BLaER1 treated with 17β-estradiol and CSF1 and Interleukin-3, amounts not matched to agents 10 nM and 100 nM (cell line): ENCODE measurements around the gene ACR.

Experiments used
- H3K27ac ChIP-seq, 11 experiments: shearing (Covaris generic); formaldehyde crosslinking; 2 replicates each; pipeline ENCODE4 v1.8.1; 2022
- H3K27me3 ChIP-seq, 11 experiments: shearing (Covaris generic); formaldehyde crosslinking; 2 replicates each; pipeline ENCODE4 v1.8.1; 2022
- H3K36me3 ChIP-seq, 11 experiments: shearing (Covaris generic); formaldehyde crosslinking; 2 replicates each; pipeline ENCODE4 v1.8.1; 2022
- H3K4me1 ChIP-seq, 10 experiments: shearing (Covaris generic); formaldehyde crosslinking; 2 replicates each; pipeline ENCODE4 v1.8.1; 2022
- H3K4me2 ChIP-seq, 11 experiments: shearing (Covaris generic); formaldehyde crosslinking; 2 replicates each; pipeline ENCODE4 v1.8.1; 2022
- H3K4me3 ChIP-seq, 10 experiments: shearing (Covaris generic); formaldehyde crosslinking; 2 replicates each; pipeline ENCODE4 v1.8.1; 2022
- H3K9ac ChIP-seq, 11 experiments: shearing (Covaris generic); formaldehyde crosslinking; 2 replicates each; pipeline ENCODE4 v1.8.1; 2022
- H3K9me3 ChIP-seq, 11 experiments: shearing (Covaris generic); formaldehyde crosslinking; replicated peaks in 1 of 11; 2 replicates each; pipeline ENCODE4 v1.8.1; 2022
- H4K20me1 ChIP-seq, 11 experiments: shearing (Covaris generic); formaldehyde crosslinking; 2 replicates each; pipeline ENCODE4 v1.8.1; 2022
- Cebpa-rat ChIP-seq, 11 experiments: shearing (Covaris generic); IDR thresholded peaks; 2 replicates each; pipeline ENCODE4 v1.8.1; 2022

Gene ACR

DNA sequence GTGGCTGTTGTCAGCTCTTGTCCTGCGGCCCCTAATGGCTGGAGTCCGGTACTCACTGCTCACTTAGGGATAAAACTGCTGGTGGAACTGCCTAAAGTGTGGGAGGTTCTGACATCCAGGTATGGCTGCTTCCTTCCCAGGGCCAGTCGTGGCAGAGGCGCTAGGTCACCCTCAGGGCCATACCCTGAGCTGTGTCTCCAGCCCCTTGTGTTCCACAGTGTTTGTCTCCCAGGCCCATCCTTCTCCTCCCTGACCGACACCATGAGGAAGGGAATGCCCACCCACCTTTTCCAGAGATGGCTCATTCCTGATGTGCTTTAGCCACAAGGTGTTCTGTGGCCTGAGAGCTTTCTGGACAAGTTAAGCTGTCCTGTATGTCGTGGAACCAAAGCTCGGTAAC, 12.4 kb upstream of the ACR start:
- H4K20me1 ChIP-seq, result peaks cover 0 to 94% (median 77%) of the 10 kb centered on the region in 11 experiments; a peak in 15 of 22 replicates
- H3K4me3 ChIP-seq, result no peak overlapping the region
- H3K27me3 ChIP-seq, result no peaks in the 10 kb centered on the region
- no peaks in the 10 kb centered on the region for H3K9me3 ChIP-seq
- H3K4me2 ChIP-seq, result no peak overlapping the region
- no peak for TF ChIP-seq Cebpa-rat (IDR thresholded peaks at IDR 0.05)
- H3K9ac ChIP-seq, result no peak overlapping the region
- peaks cover 17 to 52% (median 33%) of the 10 kb centered on the region in 10 experiments for H3K4me1 ChIP-seq
- H3K36me3 ChIP-seq, result peaks cover 0 to 76% (median 48%) of the 10 kb centered on the region in 11 experiments; a peak in 17 of 22 replicates
- H3K27ac ChIP-seq, result no peak overlapping the region

DNA sequence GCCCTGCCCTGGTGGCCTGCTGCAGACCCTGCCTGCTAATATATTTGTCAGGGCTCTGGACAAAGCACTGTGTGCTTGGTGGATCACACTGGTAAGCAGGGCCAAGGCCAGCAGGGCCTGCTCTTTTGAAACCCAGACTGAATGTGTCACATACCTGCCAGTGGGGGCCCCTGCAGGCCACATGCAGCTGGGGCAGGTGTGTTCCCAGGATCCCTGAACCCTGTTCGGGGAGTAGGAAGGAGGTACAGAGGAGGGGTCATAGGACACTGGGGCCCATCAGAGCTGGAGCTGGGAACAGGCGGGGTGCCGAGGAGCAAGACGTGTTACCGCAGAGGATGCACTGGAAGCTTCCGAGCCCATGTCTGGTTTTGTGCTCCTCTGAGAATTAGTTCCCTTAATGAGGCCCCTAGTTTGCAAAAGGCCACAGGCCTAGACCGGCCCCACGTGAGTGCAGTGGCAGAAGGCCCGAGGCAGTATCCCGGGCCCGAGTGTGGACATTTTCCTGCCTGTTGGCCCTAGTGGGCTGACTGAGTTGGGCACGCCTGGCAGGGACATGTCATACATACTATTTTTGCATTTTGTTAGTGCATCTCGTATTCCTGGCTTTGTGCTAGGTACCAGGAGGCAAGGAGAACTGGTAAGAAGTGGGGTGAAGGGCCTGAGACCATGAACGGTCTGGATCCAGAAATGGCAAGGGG, 11.2 kb upstream of the ACR start:
- peaks cover 17 to 54% (median 33%) of the 10 kb centered on the region in 10 experiments for H3K4me1 ChIP-seq
- H3K4me2 ChIP-seq, result no peak overlapping the region
- TF ChIP-seq Cebpa-rat (IDR thresholded peaks at IDR 0.05), result no peak
- H3K9ac ChIP-seq, result no peak overlapping the region; a peak in 1 of 22 replicates
- H4K20me1 ChIP-seq, result peaks cover 0 to 90% (median 77%) of the 10 kb centered on the region in 11 experiments; a peak in 15 of 22 replicates
- H3K9me3 ChIP-seq, result no peaks in the 10 kb centered on the region
- peaks cover 0 to 68% (median 37%) of the 10 kb centered on the region in 11 experiments; a peak in 17 of 22 replicates for H3K36me3 ChIP-seq
- no peak overlapping the region for H3K27ac ChIP-seq
- no peak overlapping the region for H3K4me3 ChIP-seq
- no peaks in the 10 kb centered on the region for H3K27me3 ChIP-seq

DNA sequence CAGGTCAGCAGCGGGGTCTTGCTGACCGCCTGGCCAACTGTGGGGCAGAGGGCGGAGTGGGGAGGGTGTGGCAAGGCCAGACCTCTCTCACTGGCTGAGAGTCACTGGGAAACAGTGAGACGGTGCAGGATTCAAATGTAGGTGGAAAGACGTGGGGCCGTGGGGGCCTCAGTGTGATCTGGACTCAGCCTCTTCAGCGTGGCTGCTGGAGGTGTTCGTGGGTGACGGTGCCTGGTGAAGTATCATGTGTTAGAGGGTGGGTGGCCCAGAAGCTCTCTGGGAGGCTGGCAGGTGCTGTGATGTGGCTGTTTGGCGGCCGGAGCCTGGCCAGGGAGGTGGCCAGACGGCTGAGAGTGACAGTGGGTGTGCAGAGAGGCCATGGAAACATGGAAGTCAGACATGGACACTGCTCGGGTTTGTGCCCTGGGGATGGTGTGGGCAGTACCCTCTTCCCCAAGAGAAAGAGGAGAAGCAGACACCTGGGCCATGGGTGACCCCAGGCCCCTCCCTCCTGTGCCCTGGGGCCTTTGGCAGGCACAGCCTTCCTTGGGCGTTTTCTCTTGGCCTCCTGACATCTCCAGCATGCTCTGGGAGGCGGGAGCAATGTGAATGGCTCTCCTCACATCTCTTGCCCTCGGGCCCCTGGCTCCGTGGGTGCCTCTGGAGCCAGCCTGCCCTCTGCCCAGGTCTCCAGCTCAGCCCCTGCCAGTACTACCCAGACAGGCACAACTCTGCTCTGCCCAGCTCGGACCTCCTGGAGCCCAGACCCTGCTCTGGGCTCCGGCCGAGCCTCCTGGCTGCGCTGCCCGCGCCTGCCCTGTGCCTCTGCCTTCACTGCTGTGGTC, 10.1 kb upstream of the ACR start:
- TF ChIP-seq Cebpa-rat (IDR thresholded peaks at IDR 0.05), result no peak
- Histone ChIP-seq H3K27ac (no peak overlapping the region), H4K20me1 (peaks cover 0 to 88% (median 72%) of the 10 kb centered on the region in 11 experiments; a peak in 15 of 22 replicates), H3K4me1 (peaks cover 17 to 49% (median 31%) of the 10 kb centered on the region in 10 experiments), H3K4me2 (peak overlapping the region in 1 of 11 experiments; percentile 32; a peak in 3 of 22 replicates), H3K4me3 (no peak overlapping the region), H3K27me3 (no peaks in the 10 kb centered on the region), H3K9ac (no peak overlapping the region), H3K36me3 (peaks cover 0 to 57% (median 30%) of the 10 kb centered on the region in 11 experiments; a peak in 16 of 22 replicates), H3K9me3 (no peaks in the 10 kb centered on the region)

DNA sequence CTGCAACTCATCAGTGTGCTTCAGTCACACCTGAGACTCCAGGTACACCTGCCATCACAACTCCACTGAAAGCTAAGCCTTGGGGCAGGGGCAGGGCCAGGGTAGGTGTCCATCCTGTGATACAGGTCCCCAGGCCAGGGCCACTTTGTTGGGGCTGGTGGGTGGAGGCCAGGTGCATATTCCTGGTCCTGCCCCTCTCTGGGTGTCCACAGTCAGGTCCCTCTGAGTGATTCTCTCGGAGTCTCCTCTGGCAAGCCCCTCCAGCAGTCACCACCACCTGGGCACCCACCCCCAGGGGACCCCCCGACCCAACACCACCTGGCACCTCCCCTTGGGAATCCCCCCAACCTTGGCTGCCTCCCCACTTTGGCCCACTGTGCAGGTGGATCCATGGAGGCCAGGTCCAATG, 9.5 kb upstream of the ACR start:
- no peaks in the 10 kb centered on the region for H3K9me3 ChIP-seq
- no peak for TF ChIP-seq Cebpa-rat (IDR thresholded peaks at IDR 0.05)
- no peak overlapping the region for H3K9ac ChIP-seq
- H3K27ac ChIP-seq, result no peak overlapping the region
- H3K4me1 ChIP-seq, result peaks cover 11 to 43% (median 24%) of the 10 kb centered on the region in 10 experiments
- no peaks in the 10 kb centered on the region for H3K27me3 ChIP-seq
- H3K4me3 ChIP-seq, result no peak overlapping the region
- H4K20me1 ChIP-seq, result peaks cover 0 to 87% (median 66%) of the 10 kb centered on the region in 11 experiments; a peak in 15 of 22 replicates
- H3K36me3 ChIP-seq, result peaks cover 0 to 51% (median 30%) of the 10 kb centered on the region in 11 experiments; a peak in 16 of 22 replicates
- peak overlapping the region in 1 of 11 experiments; percentile 32; a peak in 2 of 22 replicates for H3K4me2 ChIP-seq

DNA sequence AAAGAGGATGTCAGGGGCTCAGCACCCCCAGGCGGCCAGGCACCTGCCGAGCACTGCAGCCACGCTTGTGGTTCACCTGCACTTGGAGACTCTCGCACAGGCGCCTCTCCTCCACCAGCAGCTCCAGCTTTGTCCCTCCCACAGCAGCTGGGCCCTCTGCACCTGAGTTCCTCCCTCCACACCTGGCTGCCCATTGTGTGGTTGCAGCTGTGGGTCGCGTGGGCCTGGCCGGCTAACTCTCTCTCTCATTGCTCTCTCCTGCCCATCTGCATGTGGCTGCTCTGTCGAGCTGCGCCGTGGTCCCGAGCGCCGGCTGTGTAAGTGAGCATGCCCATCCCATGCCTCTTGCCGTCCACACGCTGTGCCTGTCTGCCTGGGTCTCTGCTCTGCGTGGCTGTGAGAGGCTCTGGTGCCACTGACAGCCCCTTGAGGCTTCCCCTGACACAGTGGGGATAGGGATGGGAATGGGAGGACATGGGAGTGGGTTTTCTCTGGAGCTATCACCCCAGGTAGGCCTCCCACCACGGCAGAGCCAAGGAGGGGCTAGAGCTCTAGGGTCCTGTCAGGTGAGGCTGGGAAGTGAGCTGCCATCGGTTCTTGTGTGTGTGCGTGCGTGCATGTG, 8.5 kb upstream of the ACR start:
- no peaks in the 10 kb centered on the region for H3K27me3 ChIP-seq

DNA sequence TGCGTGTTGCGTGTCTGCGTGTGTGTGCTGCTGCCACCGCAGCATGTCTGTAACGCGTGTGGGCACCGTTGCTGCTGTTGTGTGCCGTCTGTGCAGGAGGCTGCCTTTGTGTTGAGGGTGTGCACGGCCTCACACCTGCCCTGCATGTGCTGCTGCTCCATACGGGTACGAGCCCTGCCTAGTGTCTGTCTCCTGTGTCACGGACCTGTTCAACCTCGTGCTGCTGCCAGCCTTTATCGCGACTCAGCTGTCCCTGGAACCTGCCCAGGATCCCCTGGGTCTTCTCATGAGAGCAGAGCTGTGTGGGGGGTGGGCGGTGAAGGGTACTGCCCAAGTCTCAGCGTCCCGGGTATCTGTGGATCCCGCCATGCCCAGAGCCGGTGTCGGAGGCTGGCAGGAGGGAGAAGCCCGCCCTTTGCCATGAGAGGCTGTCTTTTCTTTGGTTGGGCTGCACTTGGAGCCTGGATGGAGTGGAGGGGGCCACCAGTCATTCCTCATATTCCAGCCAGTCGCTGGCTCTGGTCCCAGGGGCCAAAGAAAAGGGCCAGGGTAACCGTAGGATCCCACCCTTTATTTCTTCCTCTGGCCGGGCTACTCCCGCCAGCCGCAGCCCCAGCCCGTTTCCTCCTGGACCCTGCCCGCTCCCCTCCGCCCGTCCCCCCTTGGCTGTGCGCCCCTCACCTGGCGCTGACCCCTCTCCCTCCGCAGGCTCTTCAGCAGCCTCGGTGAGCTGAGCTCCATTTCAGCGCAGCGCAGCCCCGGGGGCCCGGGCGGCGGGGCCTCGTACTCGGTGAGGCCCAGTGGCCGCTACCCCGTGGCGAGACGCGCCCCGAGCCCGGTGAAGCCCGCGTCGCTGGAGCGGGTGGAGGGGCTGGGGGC, 7.8 kb upstream of the ACR start:
- Histone ChIP-seq H3K27ac (no peak overlapping the region), H3K4me2 (no peak overlapping the region), H3K27me3 (no peaks in the 10 kb centered on the region), H3K9me3 (no peaks in the 10 kb centered on the region), H3K4me3 (no peak overlapping the region), H3K9ac (no peak overlapping the region), H4K20me1 (peaks cover 0 to 82% (median 49%) of the 10 kb centered on the region in 11 experiments; a peak in 14 of 22 replicates), H3K4me1 (peaks cover 0 to 26% (median 10%) of the 10 kb centered on the region in 10 experiments; a peak in 9 of 20 replicates), H3K36me3 (peaks cover 0 to 38% (median 18%) of the 10 kb centered on the region in 11 experiments; a peak in 15 of 22 replicates)
- TF ChIP-seq Cebpa-rat (IDR thresholded peaks at IDR 0.05), result no peak

More for the DNA sequence above, 8.5 kb upstream of the ACR start:
- Histone ChIP-seq H3K9ac (no peak overlapping the region), H3K9me3 (no peaks in the 10 kb centered on the region), H3K4me2 (peak overlapping the region in 1 of 11 experiments; percentile 18; a peak in 1 of 22 replicates), H3K27ac (no peak overlapping the region), H3K4me3 (no peak overlapping the region), H4K20me1 (peaks cover 0 to 85% (median 56%) of the 10 kb centered on the region in 11 experiments; a peak in 14 of 22 replicates), H3K36me3 (peaks cover 0 to 46% (median 26%) of the 10 kb centered on the region in 11 experiments; a peak in 16 of 22 replicates), H3K4me1 (peaks cover 2 to 33% (median 15%) of the 10 kb centered on the region in 10 experiments; a peak in 19 of 20 replicates)
- no peak for TF ChIP-seq Cebpa-rat (IDR thresholded peaks at IDR 0.05)

DNA sequence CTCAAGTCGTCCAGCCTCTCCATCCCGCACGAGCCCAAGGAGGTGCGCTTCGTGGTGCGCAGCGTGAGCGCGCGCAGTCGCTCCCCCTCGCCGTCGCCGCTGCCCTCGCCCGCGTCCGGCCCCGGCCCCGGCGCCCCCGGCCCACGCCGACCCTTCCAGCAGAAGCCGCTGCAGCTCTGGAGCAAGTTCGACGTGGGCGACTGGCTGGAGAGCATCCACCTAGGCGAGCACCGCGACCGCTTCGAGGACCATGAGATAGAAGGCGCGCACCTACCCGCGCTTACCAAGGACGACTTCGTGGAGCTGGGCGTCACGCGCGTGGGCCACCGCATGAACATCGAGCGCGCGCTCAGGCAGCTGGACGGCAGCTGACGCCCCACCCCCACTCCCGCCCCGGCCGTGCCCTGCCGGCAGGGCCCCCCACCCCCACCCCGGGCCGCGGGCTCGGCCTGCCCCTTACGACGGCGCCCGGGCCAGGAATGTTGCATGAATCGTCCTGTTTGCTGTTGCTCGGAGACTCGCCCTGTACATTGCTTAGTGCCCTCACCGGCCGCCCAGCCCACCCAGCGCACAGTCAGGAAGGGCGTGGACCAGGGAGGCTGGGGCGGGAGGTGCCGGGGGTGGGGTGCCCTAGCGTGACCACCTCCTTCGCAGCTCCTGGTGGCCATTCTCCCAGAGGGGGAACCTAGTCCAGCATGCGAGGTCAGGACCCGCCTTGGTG, 6.9 kb upstream of the ACR start:
- Histone ChIP-seq H3K36me3 (peaks cover 0 to 30% (median 10%) of the 10 kb centered on the region in 11 experiments; a peak in 15 of 22 replicates), H4K20me1 (peaks cover 0 to 74% (median 41%) of the 10 kb centered on the region in 11 experiments; a peak in 14 of 22 replicates), H3K4me3 (no peak overlapping the region), H3K4me2 (no peak overlapping the region), H3K27ac (no peak overlapping the region), H3K9me3 (no peaks in the 10 kb centered on the region), H3K9ac (no peak overlapping the region), H3K27me3 (no peaks in the 10 kb centered on the region), H3K4me1 (peaks cover 0 to 26% (median 10%) of the 10 kb centered on the region in 10 experiments; a peak in 9 of 20 replicates)
- no peak for TF ChIP-seq Cebpa-rat (IDR thresholded peaks at IDR 0.05)
